ENCODE measurements around the gene KLHL18. TPM values are rescaled to one million over a fixed set of nuclear protein-coding genes. Genes with fewer than 3 reads are reported as not detected.
"Not testable (repeated sequence)": the region's sequence is repeated elsewhere in the genome, so short reads cannot be mapped to it uniquely, and the experiment has no call there.

The KLHL18 gene
- total and polyA plus RNA-seq, 5 donors = 25.3 to 67.2 (median 33.8) TPM

GRCh38 chr3:47251689-47252088 is 31.1 kb upstream of the KLHL18 start:
- H3K9me3 ChIP-seq (ENCODE audit: control insufficient read depth, low read length) = no peaks in the 10 kb centered on the region
- no peak overlapping the region for H3K27ac ChIP-seq (ENCODE audit: low read length)
- no peak overlapping the region for H3K4me3 ChIP-seq (ENCODE audit: low read length)
- intact Hi-C loops (cut with DNase I) = loop anchor here in 2 of 4 donors (5.0 to 10.0 kb wide), 2 partner anchors 71 to 73 kb away; no protein-coding TSS in a partner anchor
- H3K27me3 ChIP-seq (ENCODE audit: control insufficient read depth, insufficient read depth) = no peaks in the 10 kb centered on the region
- 48% methylated on average over 5 of the region's 5 CpGs for WGBS
- no peak for DNase-seq
- no peaks in the 10 kb centered on the region for H3K4me1 ChIP-seq (ENCODE audit: control insufficient read depth, insufficient read depth, low read length)
- no peak for ATAC-seq

- 90% methylated on average over 22 of the region's 25 CpGs for WGBS
- intact Hi-C loops (cut with DNase I) = loop anchor here in 1 of 4 donors (10.0 kb wide), 1 partner anchor 68 kb away; no protein-coding TSS in a partner anchor
- H3K27ac ChIP-seq (ENCODE audit: low read length); H3K4me3 ChIP-seq (ENCODE audit: low read length); ATAC-seq; H3K9me3 ChIP-seq (ENCODE audit: control insufficient read depth, low read length); DNase-seq; H3K27me3 ChIP-seq (ENCODE audit: control insufficient read depth, insufficient read depth); H3K4me1 ChIP-seq (ENCODE audit: control insufficient read depth, insufficient read depth, low read length): not testable (repeated sequence)
Measured at GRCh38 chr3:47256331-47256730, 26.4 kb upstream of the KLHL18 start.

GRCh38 chr3:47259114-47259513 is 23.6 kb upstream of the KLHL18 start:
- Histone ChIP-seq H3K4me3 (ENCODE audit: low read length) (no peak overlapping the region), H3K9me3 (ENCODE audit: control insufficient read depth, low read length) (no peaks in the 10 kb centered on the region), H3K27ac (ENCODE audit: low read length) (no peak overlapping the region), H3K27me3 (ENCODE audit: control insufficient read depth, insufficient read depth) (no peaks in the 10 kb centered on the region), H3K4me1 (ENCODE audit: control insufficient read depth, insufficient read depth, low read length) (no peaks in the 10 kb centered on the region)
- 91% methylated on average over 3 of the region's 3 CpGs for WGBS
- DNase-seq = no peak
- intact Hi-C loops (cut with DNase I) = loop anchor here in 1 of 4 donors (10.0 kb wide), 1 partner anchor 66 kb away; no protein-coding TSS in a partner anchor
- ATAC-seq = no peak

GRCh38 chr3:47260605-47261004 is 22.1 kb upstream of the KLHL18 start:
- H3K4me1 ChIP-seq (ENCODE audit: control insufficient read depth, insufficient read depth, low read length) = no peaks in the 10 kb centered on the region
- 86% methylated on average over 4 of the region's 4 CpGs for WGBS
- H3K9me3 ChIP-seq (ENCODE audit: control insufficient read depth, low read length) = no peaks in the 10 kb centered on the region
- DNase-seq = no peak
- no peak overlapping the region for H3K27ac ChIP-seq (ENCODE audit: low read length)
- ATAC-seq = no peak
- H3K27me3 ChIP-seq (ENCODE audit: control insufficient read depth, insufficient read depth) = no peaks in the 10 kb centered on the region
- intact Hi-C loops (cut with DNase I) = no loop called here
- H3K4me3 ChIP-seq (ENCODE audit: low read length) = no peak overlapping the region

GRCh38 chr3:47261301-47261700 is 21.4 kb upstream of the KLHL18 start:
- intact Hi-C loops (cut with DNase I) = no loop called here
- H3K27me3 ChIP-seq (ENCODE audit: control insufficient read depth, insufficient read depth) = no peaks in the 10 kb centered on the region
- H3K4me1 ChIP-seq (ENCODE audit: control insufficient read depth, insufficient read depth, low read length) = no peaks in the 10 kb centered on the region
- H3K4me3 ChIP-seq (ENCODE audit: low read length) = no peak overlapping the region
- H3K9me3 ChIP-seq (ENCODE audit: control insufficient read depth, low read length) = no peaks in the 10 kb centered on the region
- no peak overlapping the region for H3K27ac ChIP-seq (ENCODE audit: low read length)
- no peak for ATAC-seq
- no peak for DNase-seq
- WGBS = 88% methylated on average over 3 of the region's 3 CpGs

GRCh38 chr3:47265008-47265407 is 17.7 kb upstream of the KLHL18 start:
- intact Hi-C loops (cut with DNase I) = no loop called here
- H3K27ac ChIP-seq (ENCODE audit: low read length) = no peak overlapping the region
- no peaks in the 10 kb centered on the region for H3K9me3 ChIP-seq (ENCODE audit: control insufficient read depth, low read length)
- H3K27me3 ChIP-seq (ENCODE audit: control insufficient read depth, insufficient read depth) = no peaks in the 10 kb centered on the region
- ATAC-seq = no peak
- 96% methylated on average over 1 of the region's 1 CpG for WGBS
- H3K4me1 ChIP-seq (ENCODE audit: control insufficient read depth, insufficient read depth, low read length) = no peaks in the 10 kb centered on the region
- DNase-seq = no peak
- no peak overlapping the region for H3K4me3 ChIP-seq (ENCODE audit: low read length)

GRCh38 chr3:47265725-47266428 is 16.9 kb upstream of the KLHL18 start:
- Histone ChIP-seq H3K4me3 (ENCODE audit: low read length) (no peak overlapping the region), H3K27me3 (ENCODE audit: control insufficient read depth, insufficient read depth) (no peaks in the 10 kb centered on the region), H3K27ac (ENCODE audit: low read length) (no peak overlapping the region), H3K4me1 (ENCODE audit: control insufficient read depth, insufficient read depth, low read length) (no peaks in the 10 kb centered on the region), H3K9me3 (ENCODE audit: control insufficient read depth, low read length) (no peaks in the 10 kb centered on the region)
- no peak for ATAC-seq
- intact Hi-C loops (cut with DNase I) = no loop called here
- WGBS = 91% methylated on average over 10 of the region's 10 CpGs
- no peak for DNase-seq

GRCh38 chr3:47266709-47267489 is 15.8 kb upstream of the KLHL18 start:
- Histone ChIP-seq H3K27ac (ENCODE audit: low read length) (peak overlapping the region; percentile 41), H3K4me3 (ENCODE audit: low read length) (no peak overlapping the region), H3K4me1 (ENCODE audit: control insufficient read depth, insufficient read depth, low read length) (no peaks in the 10 kb centered on the region), H3K9me3 (ENCODE audit: control insufficient read depth, low read length) (no peaks in the 10 kb centered on the region), H3K27me3 (ENCODE audit: control insufficient read depth, insufficient read depth) (no peaks in the 10 kb centered on the region)
- intact Hi-C loops (cut with DNase I) = no loop called here
- ATAC-seq (peak; percentile 53 to 78), DNase-seq (peak; percentile 69 to 82 (median 74))
- 50% methylated on average over 11 of the region's 11 CpGs for WGBS

GRCh38 chr3:47267490-47267824 is 15.3 kb upstream of the KLHL18 start:
- Histone ChIP-seq H3K27me3 (ENCODE audit: control insufficient read depth, insufficient read depth) (no peaks in the 10 kb centered on the region), H3K27ac (ENCODE audit: low read length) (no peak overlapping the region), H3K9me3 (ENCODE audit: control insufficient read depth, low read length) (no peaks in the 10 kb centered on the region), H3K4me1 (ENCODE audit: control insufficient read depth, insufficient read depth, low read length) (no peaks in the 10 kb centered on the region), H3K4me3 (ENCODE audit: low read length) (no peak overlapping the region)
- DNase-seq (no peak), ATAC-seq (no peak)
- intact Hi-C loops (cut with DNase I) = no loop called here

- 91% methylated on average over 4 of the region's 4 CpGs for WGBS
- Histone ChIP-seq H3K4me1 (ENCODE audit: control insufficient read depth, insufficient read depth, low read length) (no peaks in the 10 kb centered on the region), H3K27ac (ENCODE audit: low read length) (no peak overlapping the region), H3K4me3 (ENCODE audit: low read length) (no peak overlapping the region), H3K9me3 (ENCODE audit: control insufficient read depth, low read length) (no peaks in the 10 kb centered on the region), H3K27me3 (ENCODE audit: control insufficient read depth, insufficient read depth) (no peaks in the 10 kb centered on the region)
- DNase-seq (no peak), ATAC-seq (no peak)
- intact Hi-C loops (cut with DNase I) = no loop called here
Measured at GRCh38 chr3:47270526-47270925, 12.2 kb upstream of the KLHL18 start.

GRCh38 chr3:47273564-47273963 is 9.2 kb upstream of the KLHL18 start:
- no peaks in the 10 kb centered on the region for H3K9me3 ChIP-seq (ENCODE audit: control insufficient read depth, low read length)
- no peaks in the 10 kb centered on the region for H3K4me1 ChIP-seq (ENCODE audit: control insufficient read depth, insufficient read depth, low read length)
- no peaks in the 10 kb centered on the region for H3K27me3 ChIP-seq (ENCODE audit: control insufficient read depth, insufficient read depth)
- 89% methylated on average over 5 of the region's 5 CpGs for WGBS
- intact Hi-C loops (cut with DNase I) = no loop called here
- H3K27ac ChIP-seq (ENCODE audit: low read length) = no peak overlapping the region
- no peak for DNase-seq
- no peak for ATAC-seq
- H3K4me3 ChIP-seq (ENCODE audit: low read length) = no peak overlapping the region
